HG02938 (cell line): ENCODE data around the gene NCKAP5.
"Not testable (repeated sequence)": the region's sequence is repeated elsewhere in the genome, so short reads cannot be mapped to it uniquely, and the experiment has no call there.

Source experiments
- ATAC-seq: cut with Tn5 transposase; IDR thresholded peaks from one replicate; pipeline ENCODE4 v1.9.1; 2021; ENCODE audit warnings: mild to moderate bottlenecking, moderate library complexity; ENCODE audit not compliant: unreplicated experiment

NCKAP5 gene

DNA sequence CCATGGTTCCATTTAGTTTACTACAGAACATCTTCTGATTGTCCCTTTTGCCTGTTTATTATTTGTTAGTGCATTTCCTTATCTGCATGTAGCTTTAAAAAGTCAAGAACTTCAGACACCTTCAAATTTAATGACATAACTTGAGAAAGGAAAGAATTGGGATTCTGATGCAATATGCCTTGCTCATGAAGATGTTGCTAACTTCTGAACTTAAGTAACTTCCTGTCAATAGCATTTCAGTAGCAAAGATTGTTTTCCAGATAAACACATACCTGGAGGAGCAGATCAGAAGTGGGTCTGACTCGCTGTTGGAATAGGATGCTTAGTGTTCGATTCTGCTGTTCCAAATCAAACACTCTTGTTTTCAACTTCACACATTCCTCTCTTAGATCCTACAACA, 708.0 kb downstream of the NCKAP5 start:
- ATAC-seq: no peak

- no peak for ATAC-seq
These were observed 708.7 kb downstream of the NCKAP5 start for GRCh38 chr2:132859590-132859989.

- ATAC-seq: no peak
These were observed 710.9 kb downstream of the NCKAP5 start for GRCh38 chr2:132857319-132857718.

DNA sequence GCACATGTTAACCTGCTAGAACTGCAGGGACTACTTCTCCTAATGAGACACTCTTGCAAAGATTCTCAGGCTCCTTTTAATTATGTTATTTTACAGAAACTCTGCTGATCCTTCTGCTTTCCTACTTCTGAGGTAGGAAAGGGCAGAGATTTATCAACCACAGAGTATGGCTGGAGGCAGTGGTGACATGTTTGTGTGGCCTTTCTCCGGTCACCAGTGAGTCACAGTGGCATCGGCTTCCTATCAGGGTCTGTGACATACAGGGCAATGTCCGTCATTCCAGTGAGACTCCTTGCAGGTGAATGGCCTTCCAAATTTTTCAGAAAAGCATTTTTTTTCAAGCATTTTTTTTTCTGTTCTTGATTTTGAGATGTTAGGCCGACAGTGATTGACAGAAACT, 717.6 kb downstream of the NCKAP5 start:
- no peak for ATAC-seq

GRCh38 chr2:132849118-132849517, 719.1 kb downstream of the NCKAP5 start:
- ATAC-seq: no peak

- ATAC-seq: no peak
These were observed 722.9 kb downstream of the NCKAP5 start for GRCh38 chr2:132845339-132845738.

DNA sequence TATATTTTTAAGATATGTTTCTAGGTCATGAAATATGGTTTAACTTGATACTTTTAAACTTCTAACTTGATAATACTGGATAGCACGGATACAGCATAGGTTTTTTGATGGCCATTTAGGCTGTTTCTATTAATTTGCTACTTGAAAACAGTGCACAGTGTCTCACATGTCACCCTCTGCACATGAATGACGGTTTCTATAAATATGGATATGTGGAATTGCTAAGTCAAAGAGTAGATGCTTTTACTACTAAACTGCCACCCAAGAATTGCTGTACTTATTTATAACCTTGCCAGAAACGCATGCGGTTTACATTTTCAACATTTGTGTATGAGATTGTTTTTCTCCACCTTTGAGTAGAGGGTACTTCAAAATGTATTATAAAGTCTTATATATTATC, 723.7 kb downstream of the NCKAP5 start:
- ATAC-seq: no peak

DNA sequence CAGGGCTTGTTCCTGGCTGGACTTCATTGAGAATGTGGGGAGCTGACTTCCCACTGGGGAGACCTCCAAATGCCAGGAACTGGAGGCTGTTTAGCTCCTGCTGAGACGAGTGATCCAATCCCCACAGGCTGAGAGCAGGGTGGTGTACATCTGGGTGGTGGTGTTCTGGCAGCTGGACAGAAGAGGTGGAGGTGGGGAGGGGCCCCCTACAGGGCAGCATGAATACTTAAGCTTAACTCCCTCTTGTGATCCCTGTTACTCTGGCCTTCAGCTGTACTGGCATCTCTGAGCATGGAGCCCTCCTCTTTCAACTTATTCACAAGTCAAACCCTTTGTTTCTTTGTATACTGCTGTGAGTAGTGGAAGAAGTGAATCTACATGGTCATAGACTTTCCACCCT, 730.5 kb downstream of the NCKAP5 start:
- ATAC-seq: no peak

DNA sequence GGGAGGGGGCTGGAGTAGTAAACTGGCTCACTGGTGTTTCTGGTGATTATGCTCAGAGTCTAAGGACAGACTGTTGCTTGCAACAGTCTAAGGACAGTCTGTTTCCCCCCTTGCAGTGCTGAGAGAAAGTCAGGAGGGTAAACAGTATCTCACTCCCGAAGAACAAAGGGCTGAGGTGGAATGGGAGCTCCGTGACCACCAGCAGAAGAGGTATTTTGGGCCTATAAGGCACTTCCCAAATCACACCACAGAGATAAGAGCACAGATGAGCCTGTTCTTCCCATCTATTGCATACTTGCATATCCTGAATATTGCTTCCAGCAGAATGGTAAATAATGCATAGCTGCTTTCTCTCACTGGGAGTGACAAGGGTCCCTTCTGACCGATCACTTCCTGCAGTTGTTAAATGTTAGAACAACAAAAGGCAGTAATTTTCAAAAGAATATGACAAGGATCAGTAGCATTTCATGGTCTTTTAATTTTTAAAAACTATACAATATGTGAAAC, 737.9 kb downstream of the NCKAP5 start:
- no peak for ATAC-seq

- ATAC-seq: no peak
These were observed 742.7 kb downstream of the NCKAP5 start for GRCh38 chr2:132825601-132826000.

DNA sequence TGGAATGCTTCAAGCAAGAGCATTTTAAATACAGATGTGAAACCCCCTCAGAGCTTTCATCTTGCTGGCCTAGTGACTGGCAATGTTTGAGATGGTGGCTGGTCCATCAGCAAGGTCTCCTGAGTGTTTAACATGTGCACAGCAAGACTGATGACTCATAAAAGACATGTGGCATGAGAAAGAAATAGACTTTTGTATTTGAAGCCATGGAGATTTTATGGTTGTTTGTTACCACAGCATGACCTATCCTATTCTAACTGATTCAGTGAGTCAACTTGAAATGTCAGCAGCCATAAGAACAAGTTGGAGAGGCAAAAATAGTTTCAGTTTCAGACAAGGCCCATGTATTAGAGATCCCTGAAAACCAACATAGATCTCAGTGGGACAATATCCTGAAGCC, 743.5 kb downstream of the NCKAP5 start:
- ATAC-seq: peak; percentile 64

GRCh38 chr2:132816234-132816633, 752.0 kb downstream of the NCKAP5 start:
- no peak for ATAC-seq

DNA sequence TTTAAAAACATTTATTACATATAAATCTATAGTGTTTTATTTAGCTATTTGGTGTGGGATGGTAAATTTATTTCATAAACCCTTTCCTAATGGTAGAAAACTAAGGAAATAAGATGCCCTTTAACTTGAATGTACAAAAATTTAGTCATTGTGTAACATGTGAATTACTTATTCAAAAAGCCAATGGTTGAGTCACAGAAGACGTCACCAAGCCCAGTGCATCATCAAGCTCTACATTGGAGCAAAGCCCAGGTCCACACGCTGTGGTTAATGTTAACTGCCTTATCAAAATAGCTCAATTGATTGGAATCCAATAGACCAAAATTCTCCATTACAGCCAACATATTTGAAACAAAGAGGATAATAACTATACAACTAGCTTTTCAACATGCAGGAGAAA, 752.7 kb downstream of the NCKAP5 start:
- no peak for ATAC-seq

- ATAC-seq: no peak
These were observed 753.6 kb downstream of the NCKAP5 start for GRCh38 chr2:132814651-132815050.

GRCh38 chr2:132813422-132813821, 754.8 kb downstream of the NCKAP5 start:
- no peak for ATAC-seq

DNA sequence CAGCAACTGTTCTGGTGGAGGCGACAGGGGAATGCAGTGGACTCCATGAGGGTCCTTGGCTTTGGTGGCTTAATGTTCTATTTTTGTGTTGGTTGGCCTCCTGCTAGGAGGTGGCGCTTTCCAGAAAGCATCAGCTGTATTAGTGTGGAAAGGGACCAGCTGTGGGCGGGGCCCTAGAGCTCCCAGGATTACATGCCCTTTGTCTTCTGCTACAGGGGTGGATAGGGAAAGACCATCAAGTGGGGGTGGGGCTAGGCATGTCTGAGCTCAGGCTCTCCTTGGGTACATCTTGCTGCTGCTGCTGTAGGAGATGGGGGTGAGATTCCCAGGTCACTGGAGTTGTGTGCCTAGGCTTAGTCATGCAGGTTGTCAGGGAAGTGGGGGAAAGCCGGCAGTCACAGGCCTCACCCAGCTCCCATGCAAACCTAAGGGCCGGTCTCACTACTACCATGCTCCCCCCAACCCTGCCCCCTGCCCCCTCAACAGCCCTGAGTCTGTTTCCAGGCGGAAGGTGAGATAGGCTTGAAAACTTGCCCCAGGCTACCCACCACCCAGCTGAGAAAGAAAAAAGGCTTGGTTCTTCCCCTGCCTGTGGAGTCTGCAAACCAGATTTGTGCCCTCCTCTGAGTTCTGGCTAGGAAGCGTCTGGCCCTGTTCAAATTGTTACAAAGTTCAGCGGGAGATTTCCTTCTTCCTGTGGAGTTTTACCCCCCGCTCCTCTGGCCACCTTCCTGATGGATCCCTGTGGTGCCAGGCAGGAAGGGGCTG, 756.9 kb downstream of the NCKAP5 start:
- ATAC-seq: no peak

DNA sequence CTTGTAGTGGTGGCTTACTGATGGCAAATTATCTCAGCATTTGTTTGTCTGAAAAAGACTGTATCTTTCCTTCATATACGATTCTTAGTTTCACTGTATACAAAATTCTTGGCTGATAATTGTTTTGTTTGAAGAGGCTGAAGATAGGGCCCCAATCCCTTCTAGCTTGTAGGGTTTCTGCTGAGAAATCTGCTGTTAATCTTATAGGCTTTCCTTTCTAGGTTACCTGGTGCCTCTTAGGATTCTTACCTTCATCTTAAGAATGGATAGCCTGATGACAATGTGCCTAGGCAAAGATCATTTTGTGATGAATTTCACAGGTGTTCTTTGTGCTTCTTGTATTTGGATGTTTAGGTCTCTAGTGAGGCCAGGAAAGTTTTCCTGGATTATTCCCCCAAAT, 758.3 kb downstream of the NCKAP5 start:
- not testable (repeated sequence) for ATAC-seq

- ATAC-seq: no peak
These were observed 764.2 kb downstream of the NCKAP5 start for GRCh38 chr2:132804051-132804450.

GRCh38 chr2:132798341-132798740, 769.9 kb downstream of the NCKAP5 start:
- ATAC-seq: no peak

GRCh38 chr2:132797556-132797955, 770.7 kb downstream of the NCKAP5 start:
- ATAC-seq: no peak

GRCh38 chr2:132797071-132797470, 771.2 kb downstream of the NCKAP5 start:
- ATAC-seq: no peak

GRCh38 chr2:132795220-132795619, 773.0 kb downstream of the NCKAP5 start:
- no peak for ATAC-seq

- no peak for ATAC-seq
These were observed 774.7 kb downstream of the NCKAP5 start for GRCh38 chr2:132793532-132793931.
